DOHH2 (cell line): ENCODE measurements around the gene THRSP.
"Not testable (repeated sequence)": the region's sequence is repeated elsewhere in the genome, so short reads cannot be mapped to it uniquely, and the experiment has no call there.

Source experiments
- H3F3A ChIP-seq: fragments of 200-600 bp; sonication (generic), shearing (Covaris generic); 2 replicates; pipeline ENCODE4 v1.6.0; 2016; ENCODE audit warnings: antibody characterized with exemption, mild to moderate bottlenecking; ENCODE audit not compliant: control insufficient read depth, insufficient read depth
- H3K27ac ChIP-seq: fragments of 200-600 bp; sonication (generic); 2 replicates; pipeline ENCODE4 v1.5.1; 2014; ENCODE audit warnings: low read depth, mild to moderate bottlenecking, low read length, moderate library complexity
- H3K27me3 ChIP-seq: fragments of 200-600 bp; sonication (generic); 2 replicates; pipeline ENCODE4 v1.6.1; 2014; ENCODE audit warnings: mild to moderate bottlenecking, low read length, mixed read lengths; ENCODE audit not compliant: control insufficient read depth
- H3K36me3 ChIP-seq: fragments of 200-600 bp; sonication (generic); 2 replicates; pipeline ENCODE4 v1.6.1; 2014; ENCODE audit warnings: mild to moderate bottlenecking, low read length, moderate library complexity, mixed read lengths; ENCODE audit not compliant: control insufficient read depth
- H3K4me1 ChIP-seq: fragments of 200-600 bp; sonication (generic); 2 replicates; pipeline ENCODE4 v1.6.1; 2014; ENCODE audit warnings: mild to moderate bottlenecking, low read length, mixed read lengths; ENCODE audit not compliant: control insufficient read depth
- H3K4me2 ChIP-seq: fragments of 200-600 bp; sonication (generic); 2 replicates; pipeline ENCODE4 v1.6.0; 2014; ENCODE audit warnings: mild to moderate bottlenecking, low read length, moderate library complexity
- H3K4me3 ChIP-seq: fragments of 200-600 bp; sonication (generic); 2 replicates; pipeline ENCODE4 v1.5.1; 2014; ENCODE audit warnings: mild to moderate bottlenecking, low read length, mixed read lengths
- H3K79me2 ChIP-seq: fragments of 200-600 bp; sonication (generic); 2 replicates; pipeline ENCODE4 v1.6.1; 2014; ENCODE audit warnings: mild to moderate bottlenecking, low read length, mixed read lengths; ENCODE audit not compliant: control insufficient read depth
- H3K9me2 ChIP-seq: fragments of 200-600 bp; sonication (generic); replicated peaks from 2 replicates; pipeline ENCODE4 v1.6.1; 2014; ENCODE audit warnings: mild to moderate bottlenecking, low read length, mixed read lengths; ENCODE audit not compliant: control insufficient read depth
- H3K9me3 ChIP-seq: fragments of 200-600 bp; sonication (generic); 2 replicates; pipeline ENCODE4 v1.6.1; 2014; ENCODE audit warnings: antibody characterized with exemption, low read length, mixed read lengths; ENCODE audit not compliant: control insufficient read depth, insufficient read depth
- H4K20me1 ChIP-seq: fragments of 200-600 bp; sonication (generic); 2 replicates; pipeline ENCODE4 v1.6.0; 2014; ENCODE audit warnings: low read depth, mild to moderate bottlenecking, antibody characterized with exemption, low read length, moderate library complexity; ENCODE audit not compliant: control insufficient read depth, insufficient read depth
- EZH2phosphoT487 ChIP-seq: fragments of 200-600 bp; sonication (generic); IDR thresholded peaks from 2 replicates; pipeline ENCODE4 v1.6.1; 2017; ENCODE audit warnings: borderline replicate concordance, mild to moderate bottlenecking, antibody characterized with exemption, low read length, moderate library complexity, mixed read lengths
- TF ChIP-seq, protein P1 (sequence below): fragments of 200-600 bp; sonication (generic); IDR thresholded peaks from one replicate; pipeline ENCODE4 v1.5.1; 2014; ENCODE audit warnings: antibody characterized with exemption, mild to moderate bottlenecking, low read depth, low read length; ENCODE audit not compliant: poor library complexity, severe bottlenecking

Gene THRSP

DNA sequence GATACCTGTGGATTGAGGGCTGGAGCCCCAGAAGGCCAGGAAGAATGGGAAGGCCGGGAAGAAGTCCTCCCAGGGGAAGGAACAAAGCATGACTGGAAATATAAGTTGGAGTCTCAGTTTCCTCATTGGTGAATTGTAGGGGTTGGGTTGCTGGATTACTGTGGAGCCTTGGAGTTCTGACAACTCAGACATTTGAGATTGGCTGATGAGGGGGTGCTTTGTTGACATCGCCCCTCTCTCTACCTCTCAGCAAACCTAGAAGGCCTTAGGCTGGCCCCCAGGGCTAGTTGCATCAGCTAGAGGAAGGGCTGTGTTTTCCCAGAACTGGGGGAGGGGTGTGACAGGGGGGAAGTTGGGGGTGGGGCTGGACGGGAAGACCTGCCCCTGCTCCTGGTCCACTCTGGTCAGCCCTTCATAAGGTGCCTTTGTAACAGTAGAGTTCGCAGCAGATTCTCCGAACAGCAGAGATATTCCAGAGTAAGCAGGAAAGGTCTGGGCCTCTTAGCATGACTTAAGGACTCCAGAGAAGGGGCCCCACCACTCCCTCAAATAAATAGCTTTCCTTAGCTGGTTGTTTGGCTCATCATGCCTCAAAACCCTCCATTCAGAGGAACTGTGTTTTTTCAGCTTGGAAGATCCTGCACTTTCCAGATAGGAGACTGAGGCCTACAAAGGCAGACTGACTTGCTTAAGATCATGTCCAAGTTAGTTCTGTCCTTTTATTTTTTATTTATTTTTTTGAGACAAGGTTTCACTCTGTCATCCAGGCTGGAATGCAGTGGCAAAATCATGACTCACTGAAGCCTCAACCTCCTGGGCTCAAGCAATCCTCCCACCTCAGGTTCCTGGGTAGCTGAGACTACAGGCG is 12.5 kb upstream of the THRSP start:
- H4K20me1 ChIP-seq, result no peaks in the 10 kb centered on the region
- H3K9me3 ChIP-seq, result no peaks in the 10 kb centered on the region
- no peaks in the 10 kb centered on the region for H3K9me2 ChIP-seq
- H3K27ac ChIP-seq, result no peak overlapping the region
- H3F3A ChIP-seq, result no peaks in the 10 kb centered on the region
- no peak overlapping the region for H3K4me2 ChIP-seq
- H3K27me3 ChIP-seq, result no peaks in the 10 kb centered on the region
- no peak overlapping the region for H3K4me3 ChIP-seq
- no peak for TF ChIP-seq EZH2phosphoT487
- TF ChIP-seq, protein P1, sequence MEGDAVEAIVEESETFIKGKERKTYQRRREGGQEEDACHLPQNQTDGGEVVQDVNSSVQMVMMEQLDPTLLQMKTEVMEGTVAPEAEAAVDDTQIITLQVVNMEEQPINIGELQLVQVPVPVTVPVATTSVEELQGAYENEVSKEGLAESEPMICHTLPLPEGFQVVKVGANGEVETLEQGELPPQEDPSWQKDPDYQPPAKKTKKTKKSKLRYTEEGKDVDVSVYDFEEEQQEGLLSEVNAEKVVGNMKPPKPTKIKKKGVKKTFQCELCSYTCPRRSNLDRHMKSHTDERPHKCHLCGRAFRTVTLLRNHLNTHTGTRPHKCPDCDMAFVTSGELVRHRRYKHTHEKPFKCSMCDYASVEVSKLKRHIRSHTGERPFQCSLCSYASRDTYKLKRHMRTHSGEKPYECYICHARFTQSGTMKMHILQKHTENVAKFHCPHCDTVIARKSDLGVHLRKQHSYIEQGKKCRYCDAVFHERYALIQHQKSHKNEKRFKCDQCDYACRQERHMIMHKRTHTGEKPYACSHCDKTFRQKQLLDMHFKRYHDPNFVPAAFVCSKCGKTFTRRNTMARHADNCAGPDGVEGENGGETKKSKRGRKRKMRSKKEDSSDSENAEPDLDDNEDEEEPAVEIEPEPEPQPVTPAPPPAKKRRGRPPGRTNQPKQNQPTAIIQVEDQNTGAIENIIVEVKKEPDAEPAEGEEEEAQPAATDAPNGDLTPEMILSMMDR, result no peak
- H3K36me3 ChIP-seq, result no peaks in the 10 kb centered on the region
- H3K79me2 ChIP-seq, result no peaks in the 10 kb centered on the region
- H3K4me1 ChIP-seq, result no peaks in the 10 kb centered on the region

DNA sequence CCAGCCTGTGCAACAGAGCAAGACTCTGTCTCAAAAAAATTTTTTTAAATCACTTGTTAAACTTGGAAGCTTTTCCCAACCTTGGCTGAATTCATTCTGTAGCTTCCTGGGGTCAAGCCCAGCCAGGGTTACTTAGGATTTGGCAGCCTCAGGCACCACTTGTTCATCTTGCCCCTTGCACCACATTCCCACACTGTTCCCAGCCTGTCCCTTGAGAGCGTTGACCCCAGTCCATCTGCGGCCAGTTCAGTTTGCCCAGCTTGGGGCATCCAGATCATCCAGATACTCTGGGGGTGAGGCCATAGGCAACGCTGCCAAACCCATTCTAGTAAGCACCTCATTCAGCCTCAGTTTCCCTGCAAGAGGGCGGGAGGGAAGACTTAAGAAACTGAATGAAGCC is 8.7 kb upstream of the THRSP start:
- Histone ChIP-seq H3K79me2 (no peaks in the 10 kb centered on the region), H4K20me1 (no peaks in the 10 kb centered on the region), H3K9me3 (no peaks in the 10 kb centered on the region), H3K4me1 (no peaks in the 10 kb centered on the region), H3K36me3 (no peaks in the 10 kb centered on the region), H3K4me3 (no peak overlapping the region), H3K4me2 (no peak overlapping the region), H3F3A (no peaks in the 10 kb centered on the region), H3K9me2 (no peaks in the 10 kb centered on the region), H3K27ac (no peak overlapping the region), H3K27me3 (no peaks in the 10 kb centered on the region)
- TF ChIP-seq EZH2phosphoT487, result no peak
- TF ChIP-seq, protein P1, result no peak

DNA sequence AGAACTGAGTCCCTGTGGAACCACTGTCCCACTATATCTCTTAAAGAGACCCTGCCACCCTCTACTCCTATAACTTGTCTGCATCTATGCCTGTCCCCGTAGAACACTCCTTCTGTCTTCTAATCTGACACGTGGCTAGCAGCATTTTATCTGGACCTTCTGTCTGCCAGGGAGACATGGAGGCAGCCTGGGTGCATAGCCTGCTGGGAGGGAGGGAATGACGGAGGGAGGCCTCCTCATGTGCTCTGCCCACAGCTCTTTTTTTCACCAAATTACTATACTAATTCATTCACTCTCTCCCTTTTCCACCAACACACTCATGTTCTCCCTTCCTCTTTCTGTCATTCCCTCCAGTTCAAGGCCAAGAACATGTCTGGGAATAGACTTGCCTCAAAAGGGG is 7.6 kb upstream of the THRSP start:
- Histone ChIP-seq H3K27me3 (no peaks in the 10 kb centered on the region), H3K4me1 (no peaks in the 10 kb centered on the region), H3K9me3 (no peaks in the 10 kb centered on the region), H4K20me1 (no peaks in the 10 kb centered on the region), H3K36me3 (no peaks in the 10 kb centered on the region), H3K4me3 (no peak overlapping the region), H3K27ac (no peak overlapping the region), H3K4me2 (no peak overlapping the region), H3K9me2 (no peaks in the 10 kb centered on the region), H3K79me2 (no peaks in the 10 kb centered on the region), H3F3A (no peaks in the 10 kb centered on the region)
- TF ChIP-seq EZH2phosphoT487, result no peak

DNA sequence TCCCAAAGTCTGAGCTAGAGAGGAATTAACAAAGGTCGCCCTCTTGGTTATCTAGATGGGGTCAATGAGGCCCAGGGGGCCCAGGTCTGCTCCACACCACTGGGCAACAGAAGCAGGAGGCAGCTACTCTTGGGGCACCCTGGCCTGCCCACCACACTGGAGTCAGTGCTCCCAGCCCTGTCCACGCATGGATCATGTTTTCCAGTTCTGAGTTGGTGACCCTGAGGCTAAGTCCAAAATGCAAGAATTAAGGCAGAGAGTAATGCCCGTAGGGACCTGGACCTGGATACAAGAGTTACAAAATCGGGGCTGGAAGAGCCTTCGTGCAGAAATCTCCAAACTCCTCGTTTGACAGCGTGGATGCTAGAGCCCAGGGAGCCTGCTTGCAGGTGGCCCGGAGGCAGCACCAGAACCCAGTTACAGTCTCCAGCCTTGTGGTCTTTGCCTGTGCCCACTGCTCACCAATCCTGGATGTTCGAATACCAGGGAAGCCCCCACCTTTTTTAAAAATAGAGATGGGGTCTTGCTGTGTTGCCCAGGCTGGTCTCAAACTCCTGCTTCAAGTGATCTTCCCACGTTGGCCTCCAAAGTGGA is 6.1 kb upstream of the THRSP start:
- TF ChIP-seq EZH2phosphoT487, result no peak
- TF ChIP-seq, protein P1, result no peak
- H3K27ac ChIP-seq, result no peak overlapping the region
- no peaks in the 10 kb centered on the region for H4K20me1 ChIP-seq
- no peaks in the 10 kb centered on the region for H3K4me1 ChIP-seq
- no peaks in the 10 kb centered on the region for H3F3A ChIP-seq
- no peaks in the 10 kb centered on the region for H3K27me3 ChIP-seq
- no peaks in the 10 kb centered on the region for H3K9me2 ChIP-seq
- no peak overlapping the region for H3K4me3 ChIP-seq
- no peak overlapping the region for H3K4me2 ChIP-seq
- no peaks in the 10 kb centered on the region for H3K79me2 ChIP-seq
- no peaks in the 10 kb centered on the region for H3K9me3 ChIP-seq
- H3K36me3 ChIP-seq, result no peaks in the 10 kb centered on the region

DNA sequence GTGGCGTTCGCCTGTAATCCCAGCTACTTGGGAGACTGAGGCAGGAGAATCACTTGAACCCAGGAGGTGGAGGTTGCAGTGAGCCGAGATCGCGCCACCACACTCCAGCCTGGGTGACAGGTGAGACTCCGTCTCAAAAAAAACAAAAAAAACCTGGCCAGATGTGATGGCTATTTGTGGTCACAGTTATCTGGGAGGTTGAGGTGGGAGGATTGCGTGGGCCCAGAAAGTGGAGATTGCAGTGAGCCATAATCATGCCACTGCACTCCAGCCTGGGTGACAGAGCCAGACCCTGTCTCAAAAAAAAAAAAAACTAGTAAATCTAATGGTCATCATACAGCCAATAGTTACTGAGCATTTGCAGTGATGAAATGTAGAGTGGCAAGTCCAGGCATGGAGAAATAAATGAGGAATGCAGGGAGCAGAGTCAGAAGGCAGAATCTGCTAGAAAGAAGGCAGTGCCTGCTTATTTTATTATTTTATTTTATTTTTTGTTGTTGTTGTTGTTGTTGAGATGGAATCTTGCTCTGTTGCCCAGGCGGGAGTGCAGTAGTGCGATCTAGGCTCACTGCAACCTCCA is 3.8 kb upstream of the THRSP start:
- H3K27me3 ChIP-seq, H3K79me2 ChIP-seq, H3K27ac ChIP-seq, H3K9me3 ChIP-seq, H3K4me1 ChIP-seq, H3F3A ChIP-seq, H4K20me1 ChIP-seq, H3K36me3 ChIP-seq, H3K4me3 ChIP-seq, H3K4me2 ChIP-seq, H3K9me2 ChIP-seq: not testable (repeated sequence)
